Neural progenitor cell (in vitro differentiated cells): ENCODE measurements around the gene PDGFB.

Source experiments
- EZH2phosphoT487 ChIP-seq: fragments of 200-600 bp; sonication (generic); IDR thresholded peaks from 2 replicates; pipeline ENCODE4 v1.6.1; 2017; ENCODE audit warnings: antibody characterized with exemption
- TF ChIP-seq, protein P1 (sequence below): fragments of 200-600 bp; sonication (generic); IDR thresholded peaks from 2 replicates; pipeline ENCODE4 v1.5.1; 2017; ENCODE audit warnings: antibody characterized with exemption, mild to moderate bottlenecking

- TF ChIP-seq, protein P1, sequence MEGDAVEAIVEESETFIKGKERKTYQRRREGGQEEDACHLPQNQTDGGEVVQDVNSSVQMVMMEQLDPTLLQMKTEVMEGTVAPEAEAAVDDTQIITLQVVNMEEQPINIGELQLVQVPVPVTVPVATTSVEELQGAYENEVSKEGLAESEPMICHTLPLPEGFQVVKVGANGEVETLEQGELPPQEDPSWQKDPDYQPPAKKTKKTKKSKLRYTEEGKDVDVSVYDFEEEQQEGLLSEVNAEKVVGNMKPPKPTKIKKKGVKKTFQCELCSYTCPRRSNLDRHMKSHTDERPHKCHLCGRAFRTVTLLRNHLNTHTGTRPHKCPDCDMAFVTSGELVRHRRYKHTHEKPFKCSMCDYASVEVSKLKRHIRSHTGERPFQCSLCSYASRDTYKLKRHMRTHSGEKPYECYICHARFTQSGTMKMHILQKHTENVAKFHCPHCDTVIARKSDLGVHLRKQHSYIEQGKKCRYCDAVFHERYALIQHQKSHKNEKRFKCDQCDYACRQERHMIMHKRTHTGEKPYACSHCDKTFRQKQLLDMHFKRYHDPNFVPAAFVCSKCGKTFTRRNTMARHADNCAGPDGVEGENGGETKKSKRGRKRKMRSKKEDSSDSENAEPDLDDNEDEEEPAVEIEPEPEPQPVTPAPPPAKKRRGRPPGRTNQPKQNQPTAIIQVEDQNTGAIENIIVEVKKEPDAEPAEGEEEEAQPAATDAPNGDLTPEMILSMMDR: no peak
- no peak for TF ChIP-seq EZH2phosphoT487
These were observed 64.9 kb downstream of the PDGFB start for GRCh38 chr22:39179841-39180335.
